Activated CD8-positive, alpha-beta T cell treated with anti-CD3 and anti-CD28 coated beads for 36 hours (primary cell): Measurements from ENCODE around the gene BICC1. TPM values are rescaled to one million over a fixed set of nuclear protein-coding genes. Genes with fewer than 3 reads are reported as not detected.

ENCODE experiments used
- ATAC-seq: fragments of 200-7000 bp; cut with Tn5 transposase; one replicate; pipeline ENCODE4 v1.10.0; 2021; ENCODE audit warnings: mild to moderate bottlenecking, moderate library complexity
- CTCF ChIA-PET: fragments of 350-600 bp; sonication (Branson Sonifier 250); formaldehyde crosslinking; loops from one replicate; lab custom pipeline; 2021; ENCODE audit warnings: antibody characterized with exemption; lab: Charles Lee
- POLR2A ChIA-PET: fragments of 350-600 bp; sonication (Branson Sonifier 250); formaldehyde crosslinking; loops from one replicate; lab custom pipeline; 2021; ENCODE audit warnings: antibody characterized with exemption; lab: Charles Lee
- DNase-seq: peaks from one replicate; pipeline ENCODE4 v3.0.0-alpha.2; 2020
- H3K27ac Mint-ChIP-seq: one replicate; pipeline ENCODE4 v1.8.0; 2021; ENCODE audit warnings: mild to moderate bottlenecking, mixed read lengths
- H3K27me3 Mint-ChIP-seq: one replicate; pipeline ENCODE4 v1.8.0; 2021; ENCODE audit warnings: mixed read lengths
- H3K36me3 Mint-ChIP-seq: one replicate; pipeline ENCODE4 v1.8.0; 2021; ENCODE audit warnings: low read depth, mixed read lengths
- H3K4me1 Mint-ChIP-seq: one replicate; pipeline ENCODE4 v1.8.0; 2021; ENCODE audit warnings: low read depth, mixed read lengths
- H3K4me3 Mint-ChIP-seq: one replicate; pipeline ENCODE4 v1.8.0; 2021; ENCODE audit warnings: mild to moderate bottlenecking, moderate library complexity, mixed read lengths
- H3K9me3 Mint-ChIP-seq: one replicate; pipeline ENCODE4 v1.8.0; 2021; ENCODE audit warnings: mixed read lengths
- CTCF ChIP-seq: fragments of 200-600 bp; IDR thresholded peaks from one replicate; pipeline ENCODE4 v1.8.0; 2022; ENCODE audit warnings: antibody characterized with exemption, mild to moderate bottlenecking
- intact Hi-C: fragments of 100-400 bp; cut with micrococcal nuclease; formaldehyde crosslinking; loops from one replicate; pipeline ENCODE4 v1.10.0; 2022
- total RNA-seq, 2 experiments: library from RNA; stranded (reverse); gene quantifications; one replicate each; pipeline ENCODE4 v1.2.3, GENCODE V29; 2021

BICC1 gene
- total RNA-seq, 2 experiments from 2014 or later = not detected

DNA sequence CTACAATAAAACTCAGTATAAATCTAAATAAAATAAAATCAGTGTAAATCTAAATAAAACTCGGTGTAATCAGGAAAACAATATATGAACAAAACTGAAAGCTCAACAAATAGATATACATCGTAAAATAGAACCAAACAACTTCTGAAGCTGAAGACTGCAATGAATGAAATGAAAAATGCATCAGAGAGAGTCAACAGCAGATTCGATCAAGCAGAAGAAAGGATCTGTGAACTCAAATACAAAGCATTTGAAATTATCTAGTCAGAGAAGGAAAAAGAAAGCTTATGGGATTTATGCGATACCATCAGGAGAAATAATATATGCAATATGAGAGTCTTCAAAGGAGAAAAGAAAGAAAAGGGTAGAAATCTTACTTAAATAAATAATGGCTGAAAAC, 255.0 kb downstream of the BICC1 start:
- intact Hi-C loops = no loop called here
- Mint-ChIP-seq H3K27ac (no peak overlapping the region), H3K4me1 (no peaks in the 10 kb centered on the region), H3K4me3 (no peak overlapping the region), H3K9me3 (peaks cover 11% of the 10 kb centered on the region), H3K27me3 (no peaks in the 10 kb centered on the region), H3K36me3 (no peaks in the 10 kb centered on the region)
- no peak for TF ChIP-seq CTCF
- ChIA-PET CTCF (no interaction called here), POLR2A (no interaction called here)
- DNase-seq (no peak), ATAC-seq (no peak)

GRCh38 chr10:58771863-58772262, 259.2 kb downstream of the BICC1 start:
- TF ChIP-seq CTCF = no peak

GRCh38 chr10:58772758-58773157, 260.1 kb downstream of the BICC1 start:
- Mint-ChIP-seq H3K4me1 (no peaks in the 10 kb centered on the region), H3K4me3 (no peak overlapping the region), H3K27ac (no peak overlapping the region), H3K9me3 (peaks cover 4% of the 10 kb centered on the region), H3K36me3 (no peaks in the 10 kb centered on the region), H3K27me3 (no peaks in the 10 kb centered on the region)
- CTCF ChIA-PET = no interaction called here
- DNase-seq (no peak), ATAC-seq (no peak)
- TF ChIP-seq CTCF = no peak
- POLR2A ChIA-PET = no interaction called here
- intact Hi-C loops = no loop called here

More at GRCh38 chr10:58771863-58772262, 259.2 kb downstream of the BICC1 start:
- ATAC-seq = no peak
- DNase-seq = no peak
- H3K4me3 Mint-ChIP-seq = no peak overlapping the region
- H3K27me3 Mint-ChIP-seq = no peaks in the 10 kb centered on the region
- intact Hi-C loops = no loop called here
- ChIA-PET POLR2A (no interaction called here), CTCF (interaction anchor here (0.8 kb wide), 1 partner anchor 863 kb away, joined by 3 read pairs; no protein-coding TSS in a partner anchor)
- no peaks in the 10 kb centered on the region for H3K4me1 Mint-ChIP-seq
- H3K36me3 Mint-ChIP-seq = no peaks in the 10 kb centered on the region
- peaks cover 11% of the 10 kb centered on the region for H3K9me3 Mint-ChIP-seq
- no peak overlapping the region for H3K27ac Mint-ChIP-seq

GRCh38 chr10:58773341-58773740, 260.7 kb downstream of the BICC1 start:
- intact Hi-C loops = no loop called here
- Mint-ChIP-seq H3K4me3 (no peak overlapping the region), H3K36me3 (no peaks in the 10 kb centered on the region), H3K9me3 (no peaks in the 10 kb centered on the region), H3K4me1 (no peaks in the 10 kb centered on the region), H3K27me3 (no peaks in the 10 kb centered on the region), H3K27ac (no peak overlapping the region)
- ATAC-seq (no peak), DNase-seq (no peak)
- POLR2A ChIA-PET = no interaction called here
- TF ChIP-seq CTCF = no peak
- CTCF ChIA-PET = no interaction called here

DNA sequence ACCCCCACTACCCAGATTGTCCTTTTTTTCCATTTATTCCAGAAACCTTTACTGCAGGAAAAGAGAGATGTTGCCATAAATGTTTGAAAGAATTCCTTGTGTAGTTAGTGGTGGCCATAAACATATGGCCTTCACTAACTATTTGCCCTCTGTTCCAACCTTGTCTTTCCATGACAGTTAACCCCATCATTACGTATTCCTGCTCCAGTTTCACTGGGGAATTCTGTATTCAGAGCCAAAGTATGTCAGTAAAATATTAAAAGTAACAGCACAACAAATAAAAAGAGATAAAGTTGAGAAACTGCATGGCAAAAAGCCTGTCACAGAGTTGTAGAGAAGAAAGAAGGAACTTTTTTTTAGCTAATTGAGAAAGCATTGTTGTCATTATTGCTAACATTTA, 261.3 kb downstream of the BICC1 start:
- CTCF ChIA-PET = no interaction called here

More for the DNA sequence above, 261.3 kb downstream of the BICC1 start:
- ATAC-seq (no peak), DNase-seq (no peak)
- TF ChIP-seq CTCF = no peak
- intact Hi-C loops = no loop called here
- no peaks in the 10 kb centered on the region for H3K27me3 Mint-ChIP-seq
- no peaks in the 10 kb centered on the region for H3K9me3 Mint-ChIP-seq
- no peak overlapping the region for H3K4me3 Mint-ChIP-seq
- POLR2A ChIA-PET = no interaction called here
- H3K27ac Mint-ChIP-seq = no peak overlapping the region
- no peaks in the 10 kb centered on the region for H3K36me3 Mint-ChIP-seq
- no peaks in the 10 kb centered on the region for H3K4me1 Mint-ChIP-seq
